WTC11 (cell line): ENCODE data around the gene KRTAP5-4. TPM values are rescaled to one million over a fixed set of nuclear protein-coding genes. Genes with fewer than 3 reads are reported as not detected.

Experiments used
- ATAC-seq: fragments of 200-7000 bp; cut with Tn5 transposase; 2 replicates; pipeline ENCODE4 v1.10.0; 2021; ENCODE audit warnings: mild to moderate bottlenecking, moderate library complexity
- CTCF ChIA-PET: fragments of 300-600 bp; sonication (Branson Sonifier 250); formaldehyde crosslinking; loops from one replicate; lab custom pipeline; 2021; ENCODE audit warnings: antibody characterized with exemption; lab: Charles Lee
- POLR2A ChIA-PET: fragments of 350-600 bp; sonication (Branson Sonifier 250); formaldehyde crosslinking; loops from one replicate; lab custom pipeline; 2021; ENCODE audit warnings: antibody characterized with exemption; lab: Charles Lee
- DNase-seq: peaks from one replicate; pipeline ENCODE4 v3.0.0; 2021; ENCODE audit warnings: low spot score
- H3K27ac Mint-ChIP-seq: 2 replicates; pipeline ENCODE4 v1.8.0; 2021; ENCODE audit warnings: mixed read lengths
- H3K27me3 Mint-ChIP-seq: 2 replicates; pipeline ENCODE4 v1.8.0; 2021; ENCODE audit warnings: low read depth, mild to moderate bottlenecking, moderate library complexity, mixed read lengths
- H3K36me3 Mint-ChIP-seq: 2 replicates; pipeline ENCODE4 v1.8.0; 2021; ENCODE audit warnings: mixed read lengths
- H3K4me1 Mint-ChIP-seq: 2 replicates; pipeline ENCODE4 v1.8.0; 2022; ENCODE audit warnings: mixed read lengths
- H3K4me3 Mint-ChIP-seq: 2 replicates; pipeline ENCODE4 v1.8.0; 2021; ENCODE audit warnings: mild to moderate bottlenecking, moderate library complexity, mixed read lengths
- H3K9me3 Mint-ChIP-seq: 2 replicates; pipeline ENCODE4 v1.8.0; 2021; ENCODE audit warnings: mixed read lengths
- ATF1 ChIP-seq: sonication (generic); formaldehyde crosslinking; IDR thresholded peaks from 2 replicates; pipeline ENCODE4 v1.8.1; 2023; ENCODE audit warnings: mild to moderate bottlenecking, moderate library complexity, missing genetic modification reagents
- ETV6 ChIP-seq: sonication (generic); formaldehyde crosslinking; IDR thresholded peaks from 2 replicates; pipeline ENCODE4 v1.8.1; 2022; ENCODE audit warnings: mild to moderate bottlenecking, missing genetic modification reagents
- FOXJ3 ChIP-seq: sonication (generic); formaldehyde crosslinking; IDR thresholded peaks from 2 replicates; pipeline ENCODE4 v1.9.0; 2021; ENCODE audit warnings: missing genetic modification reagents, mild to moderate bottlenecking, borderline replicate concordance
- FOXK1 ChIP-seq: sonication (generic); formaldehyde crosslinking; IDR thresholded peaks from 2 replicates; pipeline ENCODE4 v1.8.0; 2022; ENCODE audit warnings: mild to moderate bottlenecking, moderate library complexity, missing genetic modification reagents
- GABPB1 ChIP-seq: sonication (generic); formaldehyde crosslinking; IDR thresholded peaks from 2 replicates; pipeline ENCODE4 v1.8.1; 2023; ENCODE audit warnings: mild to moderate bottlenecking, missing genetic modification reagents
- JUN ChIP-seq: sonication (generic); formaldehyde crosslinking; IDR thresholded peaks from 2 replicates; pipeline ENCODE4 v1.8.0; 2023; ENCODE audit warnings: mild to moderate bottlenecking, missing genetic modification reagents
- MXD4 ChIP-seq: fragments of 250-450 bp; sonication (Bioruptor Pico); IDR thresholded peaks from 2 replicates; pipeline ENCODE4 v1.8.0; 2021; ENCODE audit warnings: mild to moderate bottlenecking, moderate library complexity, borderline replicate concordance
- NFE2L1 ChIP-seq: sonication (generic); formaldehyde crosslinking; IDR thresholded peaks from 2 replicates; pipeline ENCODE4 v1.8.1; 2023; ENCODE audit warnings: missing genetic modification reagents
- NR2C2 ChIP-seq: sonication (generic); formaldehyde crosslinking; IDR thresholded peaks from 2 replicates; pipeline ENCODE4 v1.8.0; 2022; ENCODE audit warnings: mild to moderate bottlenecking, missing genetic modification reagents
- OVOL2 ChIP-seq: fragments of 250-450 bp; sonication (Bioruptor Pico); IDR thresholded peaks from 2 replicates; pipeline ENCODE4 v1.9.0; 2021; ENCODE audit warnings: mild to moderate bottlenecking, borderline replicate concordance
- RELA ChIP-seq: sonication (generic); formaldehyde crosslinking; IDR thresholded peaks from 2 replicates; pipeline ENCODE4 v1.8.1; 2022; ENCODE audit warnings: missing genetic modification reagents, mild to moderate bottlenecking, borderline replicate concordance
- SMAD4 ChIP-seq: sonication (generic); formaldehyde crosslinking; IDR thresholded peaks from 2 replicates; pipeline ENCODE4 v1.8.0; 2022; ENCODE audit warnings: mild to moderate bottlenecking, missing genetic modification reagents
- TEAD1 ChIP-seq: sonication (generic); formaldehyde crosslinking; IDR thresholded peaks from 2 replicates; pipeline ENCODE4 v1.8.0; 2022; ENCODE audit warnings: mild to moderate bottlenecking, missing genetic modification reagents
- ZNF219 ChIP-seq: sonication (generic); formaldehyde crosslinking; IDR thresholded peaks from 2 replicates; pipeline ENCODE4 v1.8.0; 2023; ENCODE audit warnings: missing genetic modification reagents, mild to moderate bottlenecking, borderline replicate concordance
- ZNF396 ChIP-seq: fragments of 250-450 bp; sonication (Bioruptor Pico); IDR thresholded peaks from 2 replicates; pipeline ENCODE4 v1.8.0; 2021; ENCODE audit warnings: mild to moderate bottlenecking, moderate library complexity, borderline replicate concordance
- ZNF423 ChIP-seq: fragments of 250-450 bp; sonication (Bioruptor Pico); IDR thresholded peaks from 2 replicates; pipeline ENCODE4 v2.1.2; 2022; ENCODE audit warnings: mild to moderate bottlenecking, moderate library complexity
- ZNF671 ChIP-seq: fragments of 250-450 bp; sonication (Bioruptor Pico); IDR thresholded peaks from 2 replicates; pipeline ENCODE4 v1.8.0; 2021; ENCODE audit warnings: mild to moderate bottlenecking
- total RNA-seq: library from RNA; stranded (reverse); gene quantifications from 3 replicates; pipeline ENCODE4 v1.2.3, GENCODE V29; 2021
- TF ChIP-seq, protein P1 (sequence below): sonication (generic); formaldehyde crosslinking; IDR thresholded peaks from 2 replicates; pipeline ENCODE4 v1.8.0; 2022; ENCODE audit warnings: mild to moderate bottlenecking, missing genetic modification reagents
- TF ChIP-seq, protein P2 (sequence below): sonication (generic); formaldehyde crosslinking; IDR thresholded peaks from 2 replicates; pipeline ENCODE4 v1.8.1; 2023; ENCODE audit warnings: mild to moderate bottlenecking, missing genetic modification reagents
- TF ChIP-seq, protein P3 (sequence below): sonication (generic); formaldehyde crosslinking; IDR thresholded peaks from 2 replicates; pipeline ENCODE4 v1.8.0; 2023; ENCODE audit warnings: missing genetic modification reagents
- TF ChIP-seq, protein P4 (sequence below): sonication (generic); formaldehyde crosslinking; IDR thresholded peaks from 2 replicates; pipeline ENCODE4 v1.8.1; 2022; ENCODE audit warnings: low read depth, mild to moderate bottlenecking, moderate library complexity, missing genetic modification reagents, borderline replicate concordance
- TF ChIP-seq, protein P5 (sequence below): sonication (generic); formaldehyde crosslinking; IDR thresholded peaks from 2 replicates; pipeline ENCODE4 v1.8.1; 2022; ENCODE audit warnings: missing genetic modification reagents, borderline replicate concordance
- TF ChIP-seq, protein P6 (sequence below): sonication (generic); formaldehyde crosslinking; IDR thresholded peaks from 2 replicates; pipeline ENCODE4 v1.8.1; 2022; ENCODE audit warnings: mild to moderate bottlenecking, moderate library complexity, missing genetic modification reagents

The KRTAP5-4 gene
- total RNA-seq, 1 experiment from 2014 or later = not detected

DNA sequence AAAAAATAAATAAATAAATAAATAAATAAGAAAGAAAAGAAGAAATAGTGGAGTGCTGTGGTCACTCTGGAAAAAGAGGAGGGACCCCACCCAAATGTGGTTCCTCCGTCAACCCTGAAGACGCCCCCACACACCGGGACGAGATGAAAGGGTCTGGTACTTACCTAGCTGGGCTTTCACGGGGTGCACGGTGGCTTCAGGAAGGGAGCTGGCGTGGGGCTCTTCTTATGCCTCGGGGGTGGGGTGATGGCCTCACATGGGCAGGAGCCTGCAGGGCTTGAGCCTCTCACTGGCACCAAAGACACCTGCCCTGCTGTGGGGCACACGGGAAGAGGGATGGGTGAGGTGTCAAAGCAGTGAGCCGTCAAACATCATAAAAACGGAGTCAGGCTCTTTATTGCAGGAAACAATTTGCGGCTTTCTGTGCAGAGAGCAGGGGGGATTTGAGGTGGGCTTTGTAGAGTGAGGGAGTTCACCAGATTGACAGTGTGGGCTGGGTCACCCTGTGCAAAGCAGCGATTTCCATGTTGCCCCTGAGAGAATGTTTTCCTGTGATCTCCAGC lies 47.1 kb upstream of the KRTAP5-4 start:
- no peaks in the 10 kb centered on the region for H3K9me3 Mint-ChIP-seq
- DNase-seq (no peak), ATAC-seq (no peak)
- H3K27ac Mint-ChIP-seq = no peak overlapping the region
- H3K4me1 Mint-ChIP-seq = no peaks in the 10 kb centered on the region
- H3K27me3 Mint-ChIP-seq = peaks cover 10% of the 10 kb centered on the region
- no peak for TF ChIP-seq NR2C2 (CRISPR knock-in tag)
- TF ChIP-seq, protein P1, sequence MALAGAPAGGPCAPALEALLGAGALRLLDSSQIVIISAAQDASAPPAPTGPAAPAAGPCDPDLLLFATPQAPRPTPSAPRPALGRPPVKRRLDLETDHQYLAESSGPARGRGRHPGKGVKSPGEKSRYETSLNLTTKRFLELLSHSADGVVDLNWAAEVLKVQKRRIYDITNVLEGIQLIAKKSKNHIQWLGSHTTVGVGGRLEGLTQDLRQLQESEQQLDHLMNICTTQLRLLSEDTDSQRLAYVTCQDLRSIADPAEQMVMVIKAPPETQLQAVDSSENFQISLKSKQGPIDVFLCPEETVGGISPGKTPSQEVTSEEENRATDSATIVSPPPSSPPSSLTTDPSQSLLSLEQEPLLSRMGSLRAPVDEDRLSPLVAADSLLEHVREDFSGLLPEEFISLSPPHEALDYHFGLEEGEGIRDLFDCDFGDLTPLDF (CRISPR knock-in tag) = no peak
- TF ChIP-seq ZNF423 (CRISPR knock-in tag) = no peak
- no peak for TF ChIP-seq GABPB1 (CRISPR knock-in tag)
- no peak for TF ChIP-seq SMAD4
- TF ChIP-seq FOXJ3 (CRISPR knock-in tag) = no peak
- no peak for TF ChIP-seq ZNF219 (CRISPR knock-in tag)
- POLR2A ChIA-PET = no interaction called here
- CTCF ChIA-PET = interaction anchor here (0.7 to 2.9 kb wide), 2 partner anchors 16 to 25 kb away, joined by 3 to 10 read pairs; no protein-coding TSS in a partner anchor
- H3K4me3 Mint-ChIP-seq = no peak overlapping the region
- no peaks in the 10 kb centered on the region for H3K36me3 Mint-ChIP-seq

DNA sequence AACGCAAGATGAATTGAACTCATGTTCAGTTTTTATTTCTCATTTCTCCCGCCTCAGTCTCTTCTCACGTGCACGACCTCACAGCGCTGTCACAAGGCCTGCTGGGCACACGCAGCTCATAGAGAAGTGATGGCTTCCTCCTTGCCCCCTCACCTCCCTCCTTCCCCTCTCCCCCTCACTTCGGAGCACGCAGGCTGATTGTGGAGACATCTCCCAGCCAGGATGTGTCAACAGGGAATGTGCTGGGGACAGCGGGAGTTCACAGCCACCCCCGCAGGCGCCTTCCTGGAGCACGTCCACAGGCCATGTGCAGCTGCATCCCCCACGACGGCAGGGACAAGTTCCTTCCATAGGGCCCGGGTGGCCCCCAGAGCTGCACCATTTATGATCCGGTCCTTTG lies 46.0 kb upstream of the KRTAP5-4 start:
- TF ChIP-seq ZNF396 (CRISPR knock-in tag) (no peak), TEAD1 (CRISPR knock-in tag) (no peak), JUN (no peak), NFE2L1 (no peak)
- TF ChIP-seq, protein P2, sequence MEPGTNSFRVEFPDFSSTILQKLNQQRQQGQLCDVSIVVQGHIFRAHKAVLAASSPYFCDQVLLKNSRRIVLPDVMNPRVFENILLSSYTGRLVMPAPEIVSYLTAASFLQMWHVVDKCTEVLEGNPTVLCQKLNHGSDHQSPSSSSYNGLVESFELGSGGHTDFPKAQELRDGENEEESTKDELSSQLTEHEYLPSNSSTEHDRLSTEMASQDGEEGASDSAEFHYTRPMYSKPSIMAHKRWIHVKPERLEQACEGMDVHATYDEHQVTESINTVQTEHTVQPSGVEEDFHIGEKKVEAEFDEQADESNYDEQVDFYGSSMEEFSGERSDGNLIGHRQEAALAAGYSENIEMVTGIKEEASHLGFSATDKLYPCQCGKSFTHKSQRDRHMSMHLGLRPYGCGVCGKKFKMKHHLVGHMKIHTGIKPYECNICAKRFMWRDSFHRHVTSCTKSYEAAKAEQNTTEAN (CRISPR knock-in tag) = no peak
- TF ChIP-seq, protein P3, sequence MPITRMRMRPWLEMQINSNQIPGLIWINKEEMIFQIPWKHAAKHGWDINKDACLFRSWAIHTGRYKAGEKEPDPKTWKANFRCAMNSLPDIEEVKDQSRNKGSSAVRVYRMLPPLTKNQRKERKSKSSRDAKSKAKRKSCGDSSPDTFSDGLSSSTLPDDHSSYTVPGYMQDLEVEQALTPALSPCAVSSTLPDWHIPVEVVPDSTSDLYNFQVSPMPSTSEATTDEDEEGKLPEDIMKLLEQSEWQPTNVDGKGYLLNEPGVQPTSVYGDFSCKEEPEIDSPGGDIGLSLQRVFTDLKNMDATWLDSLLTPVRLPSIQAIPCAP (CRISPR knock-in tag) = no peak
- TF ChIP-seq, protein P4, sequence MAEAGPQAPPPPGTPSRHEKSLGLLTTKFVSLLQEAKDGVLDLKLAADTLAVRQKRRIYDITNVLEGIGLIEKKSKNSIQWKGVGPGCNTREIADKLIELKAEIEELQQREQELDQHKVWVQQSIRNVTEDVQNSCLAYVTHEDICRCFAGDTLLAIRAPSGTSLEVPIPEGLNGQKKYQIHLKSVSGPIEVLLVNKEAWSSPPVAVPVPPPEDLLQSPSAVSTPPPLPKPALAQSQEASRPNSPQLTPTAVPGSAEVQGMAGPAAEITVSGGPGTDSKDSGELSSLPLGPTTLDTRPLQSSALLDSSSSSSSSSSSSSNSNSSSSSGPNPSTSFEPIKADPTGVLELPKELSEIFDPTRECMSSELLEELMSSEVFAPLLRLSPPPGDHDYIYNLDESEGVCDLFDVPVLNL (CRISPR knock-in tag) = no peak
- H3K36me3 Mint-ChIP-seq = no peaks in the 10 kb centered on the region
- H3K4me1 Mint-ChIP-seq = no peaks in the 10 kb centered on the region
- ChIA-PET POLR2A (no interaction called here), CTCF (interaction anchor here (0.6 to 2.9 kb wide), 4 partner anchors 15 to 214 kb away, joined by 3 to 10 read pairs (median 4); no protein-coding TSS in a partner anchor)
- no peak overlapping the region for H3K27ac Mint-ChIP-seq
- no peak overlapping the region for H3K4me3 Mint-ChIP-seq
- H3K27me3 Mint-ChIP-seq = peaks cover 5% of the 10 kb centered on the region; the same call in 1 of the 2 replicates
- DNase-seq = no peak
- H3K9me3 Mint-ChIP-seq = no peaks in the 10 kb centered on the region
- ATAC-seq = no peak

DNA sequence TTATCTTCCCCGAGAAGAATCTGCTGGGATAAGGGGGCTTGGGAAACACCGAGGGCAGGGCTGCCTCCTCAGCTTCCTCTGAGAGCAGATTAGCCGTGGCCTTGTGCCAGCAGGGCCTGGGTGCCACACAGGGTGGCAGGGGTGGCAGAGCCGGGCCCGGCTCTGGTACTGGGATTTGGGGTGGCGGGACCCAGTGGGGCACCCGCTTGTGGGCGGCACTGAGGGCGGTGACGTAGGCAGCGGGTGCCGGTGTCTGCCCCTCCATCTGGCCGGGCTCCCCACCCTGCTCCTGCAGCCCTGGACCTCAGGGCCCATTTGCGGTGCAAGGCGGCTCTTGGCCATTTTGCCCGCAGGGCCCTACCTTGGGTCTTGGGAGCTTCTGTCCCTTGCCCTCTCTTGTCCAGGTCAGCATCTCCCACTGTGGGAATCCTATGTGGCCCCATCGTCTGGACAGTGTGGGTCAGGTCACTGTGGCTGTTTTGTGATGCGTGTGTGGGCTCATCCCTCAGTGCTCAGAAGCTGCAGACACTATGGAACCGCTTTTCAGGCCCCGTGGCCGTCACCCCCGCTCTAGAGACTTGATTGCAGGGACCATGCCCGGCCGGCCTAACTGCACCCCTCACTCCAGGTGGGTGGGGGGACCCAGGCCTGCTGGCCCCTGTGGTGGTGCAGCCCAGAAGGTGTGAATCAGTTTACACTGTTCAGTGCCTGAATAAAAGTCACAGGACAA lies 45.3 kb upstream of the KRTAP5-4 start:
- POLR2A ChIA-PET = no interaction called here
- no peak for TF ChIP-seq MXD4 (CRISPR knock-in tag)
- TF ChIP-seq ATF1 (CRISPR knock-in tag) = no peak
- TF ChIP-seq FOXK1 (CRISPR knock-in tag) = no peak
- no peak for TF ChIP-seq RELA
- TF ChIP-seq, protein P5, sequence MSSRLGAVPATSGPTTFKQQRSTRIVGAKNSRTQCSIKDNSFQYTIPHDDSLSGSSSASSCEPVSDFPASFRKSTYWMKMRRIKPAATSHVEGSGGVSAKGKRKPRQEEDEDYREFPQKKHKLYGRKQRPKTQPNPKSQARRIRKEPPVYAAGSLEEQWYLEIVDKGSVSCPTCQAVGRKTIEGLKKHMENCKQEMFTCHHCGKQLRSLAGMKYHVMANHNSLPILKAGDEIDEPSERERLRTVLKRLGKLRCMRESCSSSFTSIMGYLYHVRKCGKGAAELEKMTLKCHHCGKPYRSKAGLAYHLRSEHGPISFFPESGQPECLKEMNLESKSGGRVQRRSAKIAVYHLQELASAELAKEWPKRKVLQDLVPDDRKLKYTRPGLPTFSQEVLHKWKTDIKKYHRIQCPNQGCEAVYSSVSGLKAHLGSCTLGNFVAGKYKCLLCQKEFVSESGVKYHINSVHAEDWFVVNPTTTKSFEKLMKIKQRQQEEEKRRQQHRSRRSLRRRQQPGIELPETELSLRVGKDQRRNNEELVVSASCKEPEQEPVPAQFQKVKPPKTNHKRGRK (CRISPR knock-in tag) = no peak
- no peak for TF ChIP-seq ETV6 (CRISPR knock-in tag)
- TF ChIP-seq, protein P6, sequence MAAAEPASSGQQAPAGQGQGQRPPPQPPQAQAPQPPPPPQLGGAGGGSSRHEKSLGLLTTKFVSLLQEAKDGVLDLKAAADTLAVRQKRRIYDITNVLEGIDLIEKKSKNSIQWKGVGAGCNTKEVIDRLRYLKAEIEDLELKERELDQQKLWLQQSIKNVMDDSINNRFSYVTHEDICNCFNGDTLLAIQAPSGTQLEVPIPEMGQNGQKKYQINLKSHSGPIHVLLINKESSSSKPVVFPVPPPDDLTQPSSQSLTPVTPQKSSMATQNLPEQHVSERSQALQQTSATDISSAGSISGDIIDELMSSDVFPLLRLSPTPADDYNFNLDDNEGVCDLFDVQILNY (CRISPR knock-in tag) = no peak
- no peak for TF ChIP-seq OVOL2 (CRISPR knock-in tag)
- TF ChIP-seq JUN = no peak
- no peak for TF ChIP-seq ZNF671

More for the DNA sequence above, 45.3 kb upstream of the KRTAP5-4 start:
- DNase-seq = no peak
- H3K4me1 Mint-ChIP-seq = no peaks in the 10 kb centered on the region
- no peak overlapping the region for H3K27ac Mint-ChIP-seq
- no peaks in the 10 kb centered on the region for H3K36me3 Mint-ChIP-seq
- no peak for ATAC-seq
- no peak overlapping the region for H3K4me3 Mint-ChIP-seq
- no peaks in the 10 kb centered on the region for H3K9me3 Mint-ChIP-seq
- H3K27me3 Mint-ChIP-seq = peaks cover 5% of the 10 kb centered on the region; the same call in 1 of the 2 replicates
- CTCF ChIA-PET = interaction anchor here (0.6 to 2.9 kb wide), 4 partner anchors 15 to 215 kb away, joined by 3 to 10 read pairs (median 4); no protein-coding TSS in a partner anchor
